PFSK-1 (cell line): Measurements from ENCODE around the gene ANKS1A.

Experiments
- FOXP2 ChIP-seq: optimal IDR thresholded peaks from 2 replicates; pipeline ENCODE3; 2011; ENCODE audit warnings: borderline replicate concordance, control low read depth, inconsistent platforms; ENCODE audit not compliant: insufficient read depth; ENCODE audit errors: extremely low read length, extremely low read depth
- POLR2AphosphoS5 ChIP-seq: IDR thresholded peaks from 2 replicates; pipeline ENCODE4 v1.6.1; 2012; ENCODE audit warnings: low read depth, mild to moderate bottlenecking, control low read depth, low read length, moderate library complexity
- SIN3A ChIP-seq: IDR thresholded peaks from 2 replicates; pipeline ENCODE4 v1.6.1; 2012; ENCODE audit warnings: mild to moderate bottlenecking, low read length, moderate library complexity, borderline replicate concordance; ENCODE audit not compliant: insufficient read depth
- TAF1 ChIP-seq: IDR thresholded peaks from 2 replicates; pipeline ENCODE4 v1.6.1; 2012; ENCODE audit warnings: low read length, control low read depth, borderline replicate concordance; ENCODE audit not compliant: insufficient read depth
- TF ChIP-seq, protein P1 (sequence below), 2 experiments: IDR thresholded peaks; 2 replicates each; pipeline versions ENCODE4 v1.6.1 to v1.8.0; 2011 to 2012; ENCODE audit warnings: low read depth in 2 of 2, low read length in 2 of 2, control low read depth in 1 of 2, inconsistent platforms in 1 of 2, mild to moderate bottlenecking in 1 of 2, moderate library complexity in 1 of 2; ENCODE audit not compliant: insufficient read depth in 1 of 2

DNA sequence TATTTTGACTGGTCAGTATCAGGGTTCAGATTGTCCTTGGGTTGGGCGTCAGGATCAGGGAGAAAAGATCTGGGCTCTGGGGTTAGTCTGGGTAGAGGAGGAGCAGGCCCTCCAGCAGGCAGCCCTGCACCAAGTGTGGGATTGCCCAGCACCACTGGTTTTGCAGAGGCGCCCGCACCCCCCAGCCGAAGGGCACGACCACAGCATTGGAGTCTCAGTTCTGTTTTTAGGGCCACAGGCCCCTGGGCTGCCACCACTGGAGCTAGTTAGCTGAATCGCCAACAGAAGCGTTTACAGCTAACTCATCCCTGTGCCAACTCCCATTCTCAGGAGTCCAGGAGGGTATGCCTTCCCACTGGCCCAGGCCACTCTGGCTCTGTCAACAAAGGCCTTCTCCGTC lies 167.9 kb downstream of the ANKS1A start:
- TF ChIP-seq SIN3A (no peak), POLR2AphosphoS5 (no peak), FOXP2 (no peak), TAF1 (no peak)
- TF ChIP-seq, protein P1, sequence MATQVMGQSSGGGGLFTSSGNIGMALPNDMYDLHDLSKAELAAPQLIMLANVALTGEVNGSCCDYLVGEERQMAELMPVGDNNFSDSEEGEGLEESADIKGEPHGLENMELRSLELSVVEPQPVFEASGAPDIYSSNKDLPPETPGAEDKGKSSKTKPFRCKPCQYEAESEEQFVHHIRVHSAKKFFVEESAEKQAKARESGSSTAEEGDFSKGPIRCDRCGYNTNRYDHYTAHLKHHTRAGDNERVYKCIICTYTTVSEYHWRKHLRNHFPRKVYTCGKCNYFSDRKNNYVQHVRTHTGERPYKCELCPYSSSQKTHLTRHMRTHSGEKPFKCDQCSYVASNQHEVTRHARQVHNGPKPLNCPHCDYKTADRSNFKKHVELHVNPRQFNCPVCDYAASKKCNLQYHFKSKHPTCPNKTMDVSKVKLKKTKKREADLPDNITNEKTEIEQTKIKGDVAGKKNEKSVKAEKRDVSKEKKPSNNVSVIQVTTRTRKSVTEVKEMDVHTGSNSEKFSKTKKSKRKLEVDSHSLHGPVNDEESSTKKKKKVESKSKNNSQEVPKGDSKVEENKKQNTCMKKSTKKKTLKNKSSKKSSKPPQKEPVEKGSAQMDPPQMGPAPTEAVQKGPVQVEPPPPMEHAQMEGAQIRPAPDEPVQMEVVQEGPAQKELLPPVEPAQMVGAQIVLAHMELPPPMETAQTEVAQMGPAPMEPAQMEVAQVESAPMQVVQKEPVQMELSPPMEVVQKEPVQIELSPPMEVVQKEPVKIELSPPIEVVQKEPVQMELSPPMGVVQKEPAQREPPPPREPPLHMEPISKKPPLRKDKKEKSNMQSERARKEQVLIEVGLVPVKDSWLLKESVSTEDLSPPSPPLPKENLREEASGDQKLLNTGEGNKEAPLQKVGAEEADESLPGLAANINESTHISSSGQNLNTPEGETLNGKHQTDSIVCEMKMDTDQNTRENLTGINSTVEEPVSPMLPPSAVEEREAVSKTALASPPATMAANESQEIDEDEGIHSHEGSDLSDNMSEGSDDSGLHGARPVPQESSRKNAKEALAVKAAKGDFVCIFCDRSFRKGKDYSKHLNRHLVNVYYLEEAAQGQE (IDR thresholded peaks at IDR 0.05; ENCODE audit: insufficient read depth in 1 of 2, low read depth in 2 of 2, low read length in 2 of 2): no peak
